Chondrocyte (in vitro differentiated cells): ENCODE measurements around the gene GPS1. TPM values are rescaled to one million over a fixed set of nuclear protein-coding genes. Genes with fewer than 3 reads are reported as not detected.
"Not testable (repeated sequence)": the region's sequence is repeated elsewhere in the genome, so short reads cannot be mapped to it uniquely, and the experiment has no call there.

Source experiments
- DNase-seq: peaks from one replicate; pipeline ENCODE4 v3.0.0; 2021; ENCODE audit warnings: mixed read lengths, low spot score
- H3K27ac Mint-ChIP-seq: one replicate; pipeline ENCODE4 v1.8.0; 2021; ENCODE audit warnings: mild to moderate bottlenecking, moderate library complexity, mixed read lengths; ENCODE audit not compliant: unreplicated experiment
- H3K27me3 Mint-ChIP-seq: 2 replicates; pipeline ENCODE4 v1.8.0; 2021; ENCODE audit warnings: low read depth, mixed read lengths
- H3K36me3 Mint-ChIP-seq: 2 replicates; pipeline ENCODE4 v1.8.0; 2021; ENCODE audit warnings: low read depth, mixed read lengths
- H3K4me1 Mint-ChIP-seq: 2 replicates; pipeline ENCODE4 v1.8.0; 2021; ENCODE audit warnings: low read depth, mild to moderate bottlenecking, mixed read lengths
- H3K4me3 Mint-ChIP-seq: one replicate; pipeline ENCODE4 v1.8.0; 2021; ENCODE audit warnings: mild to moderate bottlenecking, moderate library complexity, mixed read lengths; ENCODE audit not compliant: unreplicated experiment
- H3K9me3 Mint-ChIP-seq: 2 replicates; pipeline ENCODE4 v1.8.0; 2021; ENCODE audit warnings: low read depth, mixed read lengths
- total RNA-seq: library from RNA; stranded (reverse); gene quantifications from 3 replicates; pipeline ENCODE4 v1.2.1, GENCODE V29; 2021
- TF ChIP-seq, protein P1 (sequence below): fragments of 200-600 bp; sonication (generic); IDR thresholded peaks from 2 replicates; pipeline ENCODE4 v1.5.0; 2021; ENCODE audit warnings: antibody characterized with exemption, mild to moderate bottlenecking, moderate library complexity

GPS1 gene
- total RNA-seq, 1 donor from 2014 or later: 82.8 TPM

DNA sequence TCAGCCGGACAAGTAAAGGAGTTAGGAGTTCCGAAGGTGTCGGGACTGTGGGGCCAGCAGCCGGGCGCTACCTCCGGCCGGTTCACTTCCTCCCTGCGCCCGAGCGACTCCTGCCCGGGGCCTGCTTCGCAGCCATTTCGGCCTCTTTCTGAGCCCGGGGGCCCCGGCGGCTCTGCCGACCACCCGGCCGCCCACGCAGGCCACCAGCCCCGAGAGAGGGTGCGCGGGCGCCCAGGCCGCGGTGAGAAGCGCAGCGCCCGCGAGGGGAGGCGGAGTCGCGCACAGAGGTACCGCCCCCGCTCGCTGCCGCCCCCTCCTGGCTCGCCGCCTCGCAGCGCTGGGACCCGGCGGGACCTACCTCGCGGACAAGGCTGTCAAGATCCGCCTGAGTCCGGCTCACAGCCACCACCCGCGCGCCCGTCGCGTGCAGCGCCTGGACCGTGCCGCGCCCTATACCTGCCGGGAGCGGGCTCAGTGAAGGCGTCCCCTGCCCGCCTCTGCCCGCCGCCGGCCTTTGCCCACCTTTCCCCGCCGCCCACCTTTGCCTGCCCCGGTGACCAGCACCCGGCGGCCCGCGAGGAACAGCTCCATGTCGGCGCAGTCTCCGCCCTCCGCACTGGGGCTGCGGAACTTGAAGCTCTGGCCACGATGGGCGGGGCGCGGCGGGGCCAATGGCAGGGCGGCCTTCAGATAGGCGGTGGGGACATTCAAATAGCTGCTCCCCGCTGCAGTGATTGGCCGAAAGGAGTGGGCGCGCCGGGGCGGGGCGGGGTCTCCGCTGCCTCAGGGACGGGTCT is 14.4 kb upstream of the GPS1 start, which contains the start of gene DCXR:
Gene DCXR, minus strand, starts transcription at position 606 of the 797 bp plus-strand sequence. Its CDS starts 15 bp downstream, at position 591.
- Mint-ChIP-seq H3K36me3 (no peaks in the 10 kb centered on the region), H3K27me3 (no peaks in the 10 kb centered on the region), H3K4me1 (peaks cover 13% of the 10 kb centered on the region), H3K9me3 (no peaks in the 10 kb centered on the region), H3K27ac (peak within 1 kb of the TSS; percentile 96), H3K4me3 (peak within 1 kb of the TSS; percentile 70)
- TF ChIP-seq, protein P1, sequence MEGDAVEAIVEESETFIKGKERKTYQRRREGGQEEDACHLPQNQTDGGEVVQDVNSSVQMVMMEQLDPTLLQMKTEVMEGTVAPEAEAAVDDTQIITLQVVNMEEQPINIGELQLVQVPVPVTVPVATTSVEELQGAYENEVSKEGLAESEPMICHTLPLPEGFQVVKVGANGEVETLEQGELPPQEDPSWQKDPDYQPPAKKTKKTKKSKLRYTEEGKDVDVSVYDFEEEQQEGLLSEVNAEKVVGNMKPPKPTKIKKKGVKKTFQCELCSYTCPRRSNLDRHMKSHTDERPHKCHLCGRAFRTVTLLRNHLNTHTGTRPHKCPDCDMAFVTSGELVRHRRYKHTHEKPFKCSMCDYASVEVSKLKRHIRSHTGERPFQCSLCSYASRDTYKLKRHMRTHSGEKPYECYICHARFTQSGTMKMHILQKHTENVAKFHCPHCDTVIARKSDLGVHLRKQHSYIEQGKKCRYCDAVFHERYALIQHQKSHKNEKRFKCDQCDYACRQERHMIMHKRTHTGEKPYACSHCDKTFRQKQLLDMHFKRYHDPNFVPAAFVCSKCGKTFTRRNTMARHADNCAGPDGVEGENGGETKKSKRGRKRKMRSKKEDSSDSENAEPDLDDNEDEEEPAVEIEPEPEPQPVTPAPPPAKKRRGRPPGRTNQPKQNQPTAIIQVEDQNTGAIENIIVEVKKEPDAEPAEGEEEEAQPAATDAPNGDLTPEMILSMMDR: peak; percentile 93
- DNase-seq: no peak

- Mint-ChIP-seq H3K27ac (peak overlapping the region; percentile 96), H3K36me3 (no peaks in the 10 kb centered on the region), H3K27me3 (no peaks in the 10 kb centered on the region), H3K4me3 (peak overlapping the region; percentile 68), H3K4me1 (peaks cover 10% of the 10 kb centered on the region), H3K9me3 (no peaks in the 10 kb centered on the region)
- TF ChIP-seq, protein P1: no peak
- DNase-seq: no peak
These were observed 13.9 kb upstream of the GPS1 start for GRCh38 chr17:82037889-82038195.

GRCh38 chr17:82038796-82039409 is 12.8 kb upstream of the GPS1 start:
- H3K4me1 Mint-ChIP-seq, DNase-seq, H3K27ac Mint-ChIP-seq, H3K4me3 Mint-ChIP-seq, H3K27me3 Mint-ChIP-seq, H3K9me3 Mint-ChIP-seq, H3K36me3 Mint-ChIP-seq: not testable (repeated sequence)

DNA sequence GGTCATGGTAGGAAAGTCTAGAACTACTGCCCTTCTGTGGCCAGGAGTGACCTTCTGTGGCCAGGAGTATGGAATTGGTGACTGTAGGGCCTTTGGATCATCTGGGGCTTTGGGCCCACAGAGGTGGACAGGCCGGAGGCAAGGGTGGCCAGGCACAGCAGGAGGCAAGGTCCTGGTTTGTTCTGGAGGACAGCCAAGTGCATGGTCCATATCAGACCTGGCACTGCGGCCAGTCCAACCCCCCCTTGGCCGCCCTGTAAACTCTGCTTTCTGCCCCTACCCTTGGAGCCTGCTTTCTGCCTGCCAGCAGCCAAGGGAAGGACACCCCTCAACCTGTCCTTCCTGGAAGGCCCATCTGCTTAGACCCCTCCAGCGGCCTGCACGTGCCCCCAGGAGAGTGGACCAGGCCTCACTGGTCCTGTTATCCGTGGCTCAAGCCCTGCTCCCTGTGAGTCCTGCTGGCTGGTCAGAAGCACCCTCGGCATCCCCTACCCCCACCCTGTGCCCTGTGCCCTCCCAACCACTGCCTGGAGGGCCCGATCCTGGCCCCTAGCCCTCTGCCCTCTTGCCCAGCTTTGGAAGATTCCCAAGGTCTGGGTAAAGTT is 11.9 kb upstream of the GPS1 start:
- no peak for DNase-seq
- Mint-ChIP-seq H3K4me1 (peaks cover 8% of the 10 kb centered on the region), H3K36me3 (no peaks in the 10 kb centered on the region), H3K27ac (no peak overlapping the region), H3K9me3 (no peaks in the 10 kb centered on the region), H3K27me3 (no peaks in the 10 kb centered on the region), H3K4me3 (no peak overlapping the region)
- TF ChIP-seq, protein P1: no peak

DNA sequence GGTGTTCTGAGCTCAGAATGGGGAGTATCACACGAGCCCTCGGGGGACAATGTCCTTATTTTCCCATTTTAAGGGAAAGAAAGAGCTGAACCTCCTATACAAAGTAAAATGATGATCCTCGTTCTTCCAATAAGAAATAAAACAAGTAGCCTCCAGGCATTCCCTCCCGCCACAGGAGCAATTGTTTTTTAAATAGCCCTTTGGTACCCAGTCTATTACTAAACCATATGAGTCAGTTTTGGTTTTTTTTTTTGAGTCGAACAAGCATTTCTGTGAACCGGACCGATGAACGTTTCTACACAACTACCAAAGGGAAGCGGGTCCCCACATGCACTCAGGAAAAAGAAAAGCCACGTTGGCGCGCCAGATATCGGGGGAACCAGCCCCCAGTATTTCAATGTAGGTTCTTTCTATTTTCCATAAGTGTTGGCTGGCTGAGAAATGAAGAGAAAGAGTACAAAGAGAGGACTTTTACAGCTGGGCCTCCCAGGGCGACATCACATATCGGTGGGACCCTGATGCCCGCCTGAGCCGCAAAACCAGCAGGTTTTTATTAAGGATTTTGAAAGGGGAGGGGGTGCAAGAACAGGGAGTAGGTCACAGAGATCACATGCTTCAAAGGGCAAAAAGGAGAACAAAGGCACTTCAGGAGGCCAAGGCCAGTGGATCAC is 10.4 kb upstream of the GPS1 start:
- TF ChIP-seq, protein P1: no peak
- Mint-ChIP-seq H3K27ac (peak overlapping the region; percentile 8), H3K4me3 (no peak overlapping the region), H3K4me1 (peaks cover 8% of the 10 kb centered on the region), H3K36me3 (no peaks in the 10 kb centered on the region), H3K9me3 (no peaks in the 10 kb centered on the region), H3K27me3 (no peaks in the 10 kb centered on the region)
- no peak for DNase-seq
